HepG2 (cell line): ENCODE data around the gene NAV1. TPM values are rescaled to one million over a fixed set of nuclear protein-coding genes. Genes with fewer than 3 reads are reported as not detected.

Experiments
- ARNT ChIP-seq: fragments of 450-650 bp; IDR thresholded peaks from 2 replicates; pipeline ENCODE4 v1.6.1; 2017
- ARNTL ChIP-seq: sonication (generic); formaldehyde crosslinking; IDR thresholded peaks from 2 replicates; pipeline ENCODE4 v1.4.0; 2020; ENCODE audit warnings: mild to moderate bottlenecking, missing genetic modification reagents
- FIP1L1 ChIP-seq: fragments of 200-400 bp; formaldehyde crosslinking; IDR thresholded peaks from 2 replicates; pipeline ENCODE4 v1.6.1; 2018; ENCODE audit warnings: low read depth, mild to moderate bottlenecking, low read length, moderate library complexity, borderline replicate concordance; ENCODE audit not compliant: insufficient read depth
- MAF1 ChIP-seq: sonication (generic); formaldehyde crosslinking; IDR thresholded peaks from 2 replicates; pipeline ENCODE4 v1.5.0; 2020; ENCODE audit warnings: missing genetic modification reagents, borderline replicate concordance
- MXD4 ChIP-seq: IDR thresholded peaks from 2 replicates; pipeline ENCODE4 v1.6.1; 2016; ENCODE audit warnings: mild to moderate bottlenecking, missing biosample characterization, missing genetic modification reagents
- NFIC ChIP-seq: IDR thresholded peaks from 2 replicates; pipeline ENCODE4 v1.6.1; 2012; ENCODE audit warnings: mild to moderate bottlenecking, low read length, inconsistent platforms
- NONO ChIP-seq, 2 experiments: fragments of 450-650 bp in 1 of 2; sonication (generic) in 1 of 2; formaldehyde crosslinking in 1 of 2; IDR thresholded peaks in 1 of 2; conservative IDR thresholded peaks in 1 of 2; 2 replicates each; pipeline versions ENCODE4 v1.6.1 to v1.8.0; 2017 to 2022; ENCODE audit warnings: mild to moderate bottlenecking in 1 of 2, missing genetic modification reagents in 1 of 2, moderate library complexity in 1 of 2
- PLRG1 ChIP-seq: fragments of 450-650 bp; conservative IDR thresholded peaks from 2 replicates; pipeline ENCODE4 v1.6.1; 2016
- PRDM10 ChIP-seq: sonication (generic); formaldehyde crosslinking; IDR thresholded peaks from 2 replicates; pipeline ENCODE4 v1.4.0; 2020; ENCODE audit warnings: low read depth, missing genetic modification reagents
- SETDB1 ChIP-seq: sonication (generic); formaldehyde crosslinking; IDR thresholded peaks from 2 replicates; pipeline ENCODE4 v1.5.1; 2020; ENCODE audit warnings: missing genetic modification reagents, mild to moderate bottlenecking, borderline replicate concordance
- SOX5 ChIP-seq: IDR thresholded peaks from 2 replicates; pipeline ENCODE4 v1.6.1; 2016; ENCODE audit warnings: borderline replicate concordance
- TBX2 ChIP-seq: sonication (generic); formaldehyde crosslinking; IDR thresholded peaks from 2 replicates; pipeline ENCODE4 v1.5.0; 2020; ENCODE audit warnings: missing genetic modification reagents, mild to moderate bottlenecking, borderline replicate concordance
- TEF ChIP-seq: sonication (generic); formaldehyde crosslinking; IDR thresholded peaks from 2 replicates; pipeline ENCODE4 v1.5.0; 2020; ENCODE audit warnings: missing genetic modification reagents
- ZBTB20 ChIP-seq: sonication (generic); formaldehyde crosslinking; IDR thresholded peaks from 2 replicates; pipeline ENCODE4 v1.8.1; 2023; ENCODE audit warnings: missing genetic modification reagents, low read depth, mild to moderate bottlenecking, borderline replicate concordance
- ZFP62 ChIP-seq: sonication (generic); formaldehyde crosslinking; IDR thresholded peaks from 2 replicates; pipeline ENCODE4 v1.4.0; 2020; ENCODE audit warnings: missing genetic modification reagents
- ZFY ChIP-seq: sonication (generic); formaldehyde crosslinking; IDR thresholded peaks from 2 replicates; pipeline ENCODE4 v1.4.0; 2020; ENCODE audit warnings: missing genetic modification reagents
- ZKSCAN1 ChIP-seq: fragments of 150-350 bp; IDR thresholded peaks from 2 replicates; pipeline ENCODE4 v1.6.1; 2014; ENCODE audit warnings: low read length
- ZNF235 ChIP-seq: sonication (generic); formaldehyde crosslinking; IDR thresholded peaks from 2 replicates; pipeline ENCODE4 v1.8.1; 2023; ENCODE audit warnings: mild to moderate bottlenecking, missing genetic modification reagents, borderline replicate concordance
- ZNF335 ChIP-seq: sonication (generic); formaldehyde crosslinking; IDR thresholded peaks from 2 replicates; pipeline ENCODE4 v1.4.0; 2020; ENCODE audit warnings: missing genetic modification reagents
- polyA plus RNA-seq, 8 experiments: library from polyadenylated mRNA; depleted of rRNA in 3 of 8; stranded (reverse) in 7 of 8; unstranded in 1 of 8; fragments of >200 nt; fragmentation: Illumina TruSeq in 4 of 8; extraction: Trizol in 4 of 8; gene quantifications; 2 replicates each; pipeline versions ENCODE4 v1.2.1 to v1.2.3, GENCODE V29; 2011 to 2016; ENCODE audit warnings: low read depth in 4 of 8, missing spikeins in 1 of 8, mixed read lengths in 1 of 8; ENCODE audit not compliant: insufficient read depth in 1 of 8
- total RNA-seq, 5 experiments: library from RNA; depleted of rRNA; stranded (reverse); fragments of >200 nt; fragmentation: Illumina TruSeq; extraction: Trizol; gene quantifications; 2 replicates each; pipeline ENCODE4 v1.2.3, GENCODE V29; 2016; ENCODE audit warnings: low read depth in 1 of 5
- TF ChIP-seq, protein P1 (sequence below): sonication (generic); formaldehyde crosslinking; IDR thresholded peaks from 2 replicates; pipeline ENCODE4 v1.8.0; 2022; ENCODE audit warnings: mild to moderate bottlenecking, missing genetic modification reagents, moderate library complexity
- TF ChIP-seq, protein P2 (sequence below): sonication (generic); formaldehyde crosslinking; IDR thresholded peaks from 2 replicates; pipeline ENCODE4 v1.8.0; 2022; ENCODE audit warnings: missing genetic modification reagents, mild to moderate bottlenecking, inconsistent platforms, borderline replicate concordance

Gene NAV1
- total and polyA plus RNA-seq, 2 of the 13 experiments (the other 11 are each of a cell fraction or from before 2014, with no cell fraction given): not detected

DNA sequence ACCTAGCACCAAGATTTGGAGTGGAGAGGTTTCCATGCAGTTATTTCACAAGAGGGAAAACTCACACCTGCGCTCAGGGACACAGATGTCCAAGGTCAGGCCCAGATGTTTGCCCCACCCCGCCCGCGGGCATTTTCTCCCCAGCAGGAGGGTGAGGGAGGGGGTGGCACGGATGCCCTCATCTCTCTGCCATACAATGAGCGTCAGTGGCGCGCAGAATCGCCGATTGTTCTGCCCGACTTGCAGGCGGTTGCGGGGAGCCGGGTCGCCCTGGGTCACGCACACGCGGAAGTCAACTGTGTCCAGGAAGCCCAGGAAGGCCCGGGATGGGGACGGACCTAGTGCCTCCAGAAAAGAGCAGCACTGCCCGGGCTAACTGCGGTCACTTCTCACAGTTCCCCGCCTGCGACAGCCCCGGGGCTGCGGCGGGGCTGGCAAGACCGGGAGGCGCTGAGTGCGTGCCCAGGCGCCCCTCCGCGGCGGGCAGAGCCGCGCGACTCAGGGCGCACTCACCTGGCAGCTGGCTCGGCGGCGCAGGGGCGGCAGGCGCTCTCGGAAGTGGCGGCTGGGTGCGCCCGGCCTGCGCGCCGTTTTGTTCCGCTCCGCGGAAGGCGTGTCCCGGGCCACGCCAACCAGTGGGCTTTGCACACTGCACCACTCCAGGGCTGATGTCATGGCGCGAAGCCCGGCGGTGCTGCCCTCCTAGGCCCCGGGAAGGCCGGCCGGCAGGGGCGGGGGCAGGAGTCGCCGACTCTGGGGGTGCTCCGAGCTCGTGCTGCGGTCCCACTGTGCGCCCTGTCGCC is 32.2 kb upstream of the NAV1 start, which contains the start of gene CSRP1 (continued):
- no peak for TF ChIP-seq ARNT
- TF ChIP-seq ZKSCAN1: peak; percentile 80; the same call in 1 of the 2 replicates
- TF ChIP-seq FIP1L1: no peak
- no peak for TF ChIP-seq NFIC
- TF ChIP-seq TBX2 (CRISPR knock-in tag): no peak
- TF ChIP-seq ZFY (CRISPR knock-in tag): peak; percentile 76
- TF ChIP-seq NONO (IDR thresholded peaks at IDR 0.05): no peak
- no peak for TF ChIP-seq NONO (CRISPR knock-in tag; conservative IDR thresholded peaks at IDR 0.05)
- no peak for TF ChIP-seq SOX5
- TF ChIP-seq TEF (CRISPR knock-in tag): no peak
- no peak for TF ChIP-seq MXD4 (CRISPR knock-in tag)
- 0 out of 2 replicates have a peak, but pooled peaks have one; percentile 62 for TF ChIP-seq ZNF235
- TF ChIP-seq, protein P1, sequence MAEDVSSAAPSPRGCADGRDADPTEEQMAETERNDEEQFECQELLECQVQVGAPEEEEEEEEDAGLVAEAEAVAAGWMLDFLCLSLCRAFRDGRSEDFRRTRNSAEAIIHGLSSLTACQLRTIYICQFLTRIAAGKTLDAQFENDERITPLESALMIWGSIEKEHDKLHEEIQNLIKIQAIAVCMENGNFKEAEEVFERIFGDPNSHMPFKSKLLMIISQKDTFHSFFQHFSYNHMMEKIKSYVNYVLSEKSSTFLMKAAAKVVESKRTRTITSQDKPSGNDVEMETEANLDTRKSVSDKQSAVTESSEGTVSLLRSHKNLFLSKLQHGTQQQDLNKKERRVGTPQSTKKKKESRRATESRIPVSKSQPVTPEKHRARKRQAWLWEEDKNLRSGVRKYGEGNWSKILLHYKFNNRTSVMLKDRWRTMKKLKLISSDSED (CRISPR knock-in tag): 0 out of 2 replicates have a peak, but pooled peaks have one; percentile 68
- TF ChIP-seq, protein P2, sequence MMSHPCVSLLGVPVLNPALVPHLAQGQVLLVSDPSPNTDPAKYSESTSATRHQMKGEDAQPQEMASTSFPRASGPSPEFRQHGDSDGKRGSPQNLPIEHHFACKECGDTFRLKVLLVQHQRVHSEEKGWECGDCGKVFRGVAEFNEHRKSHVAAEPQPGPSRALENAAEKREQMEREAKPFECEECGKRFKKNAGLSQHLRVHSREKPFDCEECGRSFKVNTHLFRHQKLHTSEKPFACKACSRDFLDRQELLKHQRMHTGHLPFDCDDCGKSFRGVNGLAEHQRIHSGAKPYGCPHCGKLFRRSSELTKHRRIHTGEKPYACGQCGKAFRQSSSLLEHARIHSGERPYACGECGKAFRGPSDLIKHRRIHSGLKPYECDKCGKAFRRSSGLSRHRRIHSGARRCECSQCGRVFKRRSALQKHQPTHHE (CRISPR knock-in tag): no peak
- no peak for TF ChIP-seq ZBTB20 (CRISPR knock-in tag)
- no peak for TF ChIP-seq PLRG1
- no peak for TF ChIP-seq ARNTL (CRISPR knock-in tag)
- TF ChIP-seq SETDB1 (CRISPR knock-in tag): no peak
- TF ChIP-seq PRDM10 (CRISPR knock-in tag): no peak
- TF ChIP-seq ZFP62 (CRISPR knock-in tag): no peak
- TF ChIP-seq ZNF335 (CRISPR knock-in tag): no peak
- 0 out of 2 replicates have a peak, but pooled peaks have one; percentile 43 for TF ChIP-seq MAF1 (CRISPR knock-in tag)
